Stimulated activated naive CD4-positive, alpha-beta T cell treated with Interleukin-2 at 50 U/mL for 16 hours (primary cell): ENCODE measurements around the gene IQUB.
"Not testable (repeated sequence)": the region's sequence is repeated elsewhere in the genome, so short reads cannot be mapped to it uniquely, and the experiment has no call there.

ENCODE experiments used
- DNase-seq: peaks from one replicate; lab custom pipeline; 2025; lab: John Stamatoyannopoulos, UW

The IQUB gene

GRCh38 chr7:123415625-123416024 is 118.8 kb downstream of the IQUB start:
- DNase-seq = no peak

- no peak for DNase-seq
Observed at GRCh38 chr7:123410273-123410904, 124.0 kb downstream of the IQUB start.

GRCh38 chr7:123407951-123408350 is 126.4 kb downstream of the IQUB start:
- not testable (repeated sequence) for DNase-seq
